GOT3 (cell line): ENCODE data around the gene EP300.
"Not testable (repeated sequence)": the region's sequence is repeated elsewhere in the genome, so short reads cannot be mapped to it uniquely, and the experiment has no call there.

Experiments used
- DNase-seq: peaks from one replicate; lab custom pipeline; 2025; ENCODE audit warnings: mixed read lengths; lab: John Stamatoyannopoulos, UW

The EP300 gene

DNA sequence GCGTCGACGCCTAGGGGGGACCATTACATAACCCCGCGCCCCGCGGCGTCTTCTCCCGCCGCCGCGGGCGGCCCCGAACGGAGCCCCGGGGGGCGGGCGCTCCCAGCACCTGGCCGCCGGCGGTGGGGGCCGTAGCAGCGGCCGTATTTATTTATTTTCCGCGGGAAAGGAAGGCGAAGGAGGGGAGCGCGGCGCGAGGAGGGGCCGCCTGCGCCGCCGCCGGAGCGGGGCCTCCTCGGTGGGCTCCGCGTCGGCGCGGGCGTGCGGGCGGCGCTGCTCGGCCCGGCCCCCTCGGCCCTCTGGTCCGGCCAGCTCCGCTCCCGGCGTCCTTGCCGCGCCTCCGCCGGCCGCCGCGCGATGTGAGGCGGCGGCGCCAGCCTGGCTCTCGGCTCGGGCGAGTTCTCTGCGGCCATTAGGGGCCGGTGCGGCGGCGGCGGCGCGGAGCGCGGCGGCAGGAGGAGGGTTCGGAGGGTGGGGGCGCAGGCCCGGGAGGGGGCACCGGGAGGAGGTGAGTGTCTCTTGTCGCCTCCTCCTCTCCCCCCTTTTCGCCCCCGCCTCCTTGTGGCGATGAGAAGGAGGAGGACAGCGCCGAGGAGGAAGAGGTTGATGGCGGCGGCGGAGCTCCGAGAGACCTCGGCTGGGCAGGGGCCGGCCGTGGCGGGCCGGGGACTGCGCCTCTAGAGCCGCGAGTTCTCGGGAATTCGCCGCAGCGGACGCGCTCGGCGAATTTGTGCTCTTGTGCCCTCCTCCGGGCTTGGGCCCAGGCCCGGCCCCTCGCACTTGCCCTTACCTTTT, at the start of gene EP300:
TSS of gene EP300 (plus strand) at position 570 of the 795 bp plus-strand sequence. CDS start 413 bp downstream, outside the sequence.
- DNase-seq: peak; percentile 25

DNA sequence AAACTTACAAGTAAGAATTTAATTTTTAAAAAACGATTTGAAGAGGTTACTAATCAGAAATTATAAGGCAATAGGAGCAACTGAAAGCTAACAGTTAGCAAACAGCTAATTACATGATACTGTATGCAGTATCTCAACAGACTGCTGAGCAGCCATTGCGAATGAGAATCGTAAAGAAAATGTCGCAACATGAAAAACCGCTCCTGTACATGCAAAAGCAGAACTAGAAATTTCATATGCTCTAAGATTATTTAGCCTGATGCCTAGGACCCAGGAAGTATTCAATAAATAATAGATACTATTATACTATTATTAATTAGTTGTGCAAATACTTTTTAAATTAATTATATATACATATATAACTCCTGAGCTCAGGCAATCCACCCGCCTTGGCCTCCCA, 48.7 kb upstream of the EP300 start:
- no peak for DNase-seq

DNA sequence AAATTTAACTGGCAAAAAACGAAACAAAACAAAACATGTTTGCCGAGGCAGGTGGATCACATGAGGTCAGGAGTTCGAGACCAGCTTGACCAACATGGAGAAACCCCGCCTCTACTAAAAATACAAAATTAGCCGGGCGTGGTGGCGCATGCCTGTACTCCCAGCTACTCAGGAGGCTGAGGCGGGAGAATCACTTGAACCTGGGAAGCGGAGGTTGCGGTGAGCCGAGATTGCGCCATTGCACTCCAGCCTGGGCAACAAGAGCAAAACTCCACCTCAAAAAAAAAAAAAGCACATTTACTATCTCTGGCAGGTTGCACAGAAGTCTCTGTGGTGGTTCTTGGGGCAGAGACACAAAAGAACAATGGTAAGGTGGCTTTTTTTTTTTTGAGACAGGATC, 46.8 kb upstream of the EP300 start:
- not testable (repeated sequence) for DNase-seq

DNA sequence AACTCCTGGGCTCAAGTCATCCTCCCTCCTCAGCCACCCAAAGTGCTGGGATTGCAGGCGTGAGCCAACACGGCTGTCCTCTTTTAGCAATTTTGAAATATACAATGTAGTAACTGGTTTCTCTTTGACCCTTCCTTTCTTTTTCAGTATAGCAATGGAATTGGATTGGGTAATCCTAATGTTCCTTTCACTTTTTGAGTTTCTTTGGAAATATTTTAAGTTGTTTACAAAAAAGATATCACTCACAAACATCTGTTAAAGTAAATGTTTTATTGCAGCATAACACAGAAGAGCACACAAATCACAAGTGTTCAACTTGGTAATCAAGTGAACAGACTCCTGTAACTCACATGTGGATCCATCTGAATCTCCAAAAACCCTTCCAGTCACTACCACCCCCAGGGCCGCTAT, 44.6 kb upstream of the EP300 start:
- DNase-seq: no peak

- not testable (repeated sequence) for DNase-seq
These were observed 44.0 kb upstream of the EP300 start for GRCh38 chr22:41048345-41048744.

- peak; percentile 16 for DNase-seq
These were observed 43.3 kb upstream of the EP300 start for GRCh38 chr22:41048791-41049717.

GRCh38 chr22:41049795-41050194, 42.6 kb upstream of the EP300 start:
- not testable (repeated sequence) for DNase-seq

- DNase-seq: no peak
These were observed 41.5 kb upstream of the EP300 start for GRCh38 chr22:41050883-41051282.

GRCh38 chr22:41052661-41053490, 39.5 kb upstream of the EP300 start:
- no peak for DNase-seq

DNA sequence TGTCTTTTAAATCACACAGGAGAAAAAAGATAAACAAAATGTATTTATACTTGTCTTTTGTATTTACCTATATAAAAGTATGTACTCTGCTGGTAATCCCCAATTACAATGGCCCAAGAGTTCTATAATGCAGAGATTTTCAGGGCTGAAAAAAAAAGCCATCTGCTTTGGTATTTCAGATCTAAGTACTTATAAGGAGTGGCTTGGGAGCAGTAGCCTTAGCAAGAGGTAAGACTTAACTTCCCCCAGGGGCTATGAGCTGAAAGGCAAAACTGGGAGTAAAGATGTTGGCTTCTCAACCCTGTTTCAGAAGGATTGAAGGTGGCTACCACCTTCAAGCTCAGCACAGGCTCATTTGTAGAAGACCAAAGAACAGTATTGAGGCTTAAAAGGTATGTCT, 35.3 kb upstream of the EP300 start:
- DNase-seq: no peak

GRCh38 chr22:41062146-41062545, 30.2 kb upstream of the EP300 start:
- DNase-seq: no peak

DNA sequence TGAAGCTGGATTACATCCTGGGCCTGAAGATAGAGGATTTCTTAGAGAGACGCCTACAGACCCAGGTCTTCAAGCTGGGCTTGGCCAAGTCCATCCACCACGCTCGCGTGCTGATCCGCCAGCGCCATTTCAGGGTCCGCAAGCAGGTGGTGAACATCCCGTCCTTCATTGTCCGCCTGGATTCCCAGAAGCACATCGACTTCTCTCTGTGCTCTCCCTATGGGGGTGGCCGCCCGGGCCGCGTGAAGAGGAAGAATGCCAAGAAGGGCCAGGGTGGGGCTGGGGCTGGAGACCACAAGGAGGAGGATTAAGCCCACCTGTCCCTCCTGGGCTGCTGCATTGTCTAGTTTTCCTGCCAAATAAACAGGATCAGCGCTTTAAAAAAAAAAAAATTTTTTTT, 28.1 kb upstream of the EP300 start:
- DNase-seq: not testable (repeated sequence)

DNA sequence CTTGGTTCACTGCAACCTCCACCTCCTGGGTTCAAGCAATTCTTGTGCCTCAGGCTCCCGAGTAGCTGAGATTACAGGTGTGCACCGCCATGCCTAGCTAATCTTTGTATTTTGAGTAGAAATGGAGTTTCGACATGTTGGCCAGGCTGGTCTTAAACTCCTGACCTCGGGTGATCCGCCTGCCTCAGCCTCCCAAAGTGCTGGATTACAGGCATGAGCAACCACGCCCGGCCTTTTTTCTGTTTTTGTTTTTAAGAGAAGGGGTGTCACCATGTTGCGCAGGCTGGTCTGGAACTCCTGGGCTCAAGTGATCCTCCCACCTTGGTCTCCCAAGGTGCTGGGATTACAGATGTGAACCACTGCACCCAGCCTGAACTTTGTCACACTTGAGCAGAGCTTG, 26.1 kb upstream of the EP300 start:
- DNase-seq: not testable (repeated sequence)

DNA sequence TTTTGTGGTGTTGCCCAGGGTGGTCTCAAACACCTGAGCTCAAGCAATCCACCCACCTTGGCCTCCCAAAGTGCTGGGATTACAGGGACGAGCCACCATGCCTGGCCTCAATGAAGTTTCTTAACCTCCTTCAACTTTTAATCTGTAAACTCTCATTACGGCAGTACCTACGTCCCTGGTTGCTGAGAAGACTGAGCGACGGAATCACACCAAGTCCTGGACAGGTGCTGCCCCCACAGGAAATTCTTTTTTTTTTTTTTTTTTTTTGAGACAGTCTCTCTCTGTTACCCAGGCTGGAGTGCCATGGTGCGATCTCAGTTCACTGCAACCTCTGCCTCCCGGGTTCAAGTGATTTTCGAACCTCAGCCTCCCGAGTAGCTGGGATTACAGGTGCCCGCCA, 24.4 kb upstream of the EP300 start:
- not testable (repeated sequence) for DNase-seq

GRCh38 chr22:41070665-41071331, 21.6 kb upstream of the EP300 start:
- DNase-seq: no peak

DNA sequence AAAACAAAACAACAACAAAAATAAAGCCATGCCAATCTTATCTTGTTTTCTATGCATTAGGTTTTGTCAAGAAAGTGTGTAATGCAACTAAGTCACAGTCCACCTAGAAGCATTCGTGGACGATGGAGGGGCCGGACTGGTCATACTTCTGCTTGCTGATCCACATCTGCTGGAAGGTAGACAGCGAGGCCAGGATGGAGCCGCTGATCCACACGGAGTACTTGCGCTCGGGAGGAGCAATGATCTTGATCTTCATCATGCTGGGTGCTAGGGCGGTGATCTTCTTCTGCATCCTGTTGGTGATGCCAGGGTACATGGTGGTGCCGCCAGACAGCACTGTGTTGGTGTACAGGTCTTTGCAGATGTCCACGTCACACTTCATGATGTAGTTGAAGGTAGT, 18.3 kb upstream of the EP300 start:
- no peak for DNase-seq

GRCh38 chr22:41074466-41074865, 17.9 kb upstream of the EP300 start:
- no peak for DNase-seq

- DNase-seq: no peak
These were observed 17.3 kb upstream of the EP300 start for GRCh38 chr22:41074941-41075710.

- no peak for DNase-seq
These were observed 16.4 kb upstream of the EP300 start for GRCh38 chr22:41075946-41076345.

DNA sequence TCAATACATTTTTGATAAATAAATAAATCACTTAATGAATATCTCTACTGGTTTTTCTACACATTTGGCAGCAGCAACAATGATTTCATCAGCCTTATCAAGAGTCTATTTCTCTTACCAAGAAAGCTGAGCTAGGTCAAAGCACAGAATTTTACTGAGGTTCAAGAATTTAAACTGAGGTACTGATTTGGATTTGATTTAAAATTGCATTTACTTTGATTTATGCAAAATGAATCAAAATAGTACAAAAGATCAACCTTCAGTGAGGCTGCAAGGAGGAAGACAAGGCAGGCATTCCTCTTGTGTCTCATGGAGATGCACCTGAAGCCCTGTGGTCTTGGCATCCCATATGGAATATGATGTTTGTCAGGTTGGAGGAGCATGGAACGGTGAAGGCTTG, 15.5 kb upstream of the EP300 start:
- DNase-seq: no peak

- DNase-seq: no peak
These were observed 13.5 kb upstream of the EP300 start for GRCh38 chr22:41078931-41079330.
